ENCODE results near the gene OLFM2. TPM values are rescaled to one million over a fixed set of nuclear protein-coding genes. Genes with fewer than 3 reads are reported as not detected.

Gene OLFM2
- total and polyA plus RNA-seq, 9 of the 15 experiments (the other 6 are each of a cell fraction or from before 2014, with no cell fraction given): 0.10 to 0.33 (median 0.23) TPM; not detected in 4

DNA sequence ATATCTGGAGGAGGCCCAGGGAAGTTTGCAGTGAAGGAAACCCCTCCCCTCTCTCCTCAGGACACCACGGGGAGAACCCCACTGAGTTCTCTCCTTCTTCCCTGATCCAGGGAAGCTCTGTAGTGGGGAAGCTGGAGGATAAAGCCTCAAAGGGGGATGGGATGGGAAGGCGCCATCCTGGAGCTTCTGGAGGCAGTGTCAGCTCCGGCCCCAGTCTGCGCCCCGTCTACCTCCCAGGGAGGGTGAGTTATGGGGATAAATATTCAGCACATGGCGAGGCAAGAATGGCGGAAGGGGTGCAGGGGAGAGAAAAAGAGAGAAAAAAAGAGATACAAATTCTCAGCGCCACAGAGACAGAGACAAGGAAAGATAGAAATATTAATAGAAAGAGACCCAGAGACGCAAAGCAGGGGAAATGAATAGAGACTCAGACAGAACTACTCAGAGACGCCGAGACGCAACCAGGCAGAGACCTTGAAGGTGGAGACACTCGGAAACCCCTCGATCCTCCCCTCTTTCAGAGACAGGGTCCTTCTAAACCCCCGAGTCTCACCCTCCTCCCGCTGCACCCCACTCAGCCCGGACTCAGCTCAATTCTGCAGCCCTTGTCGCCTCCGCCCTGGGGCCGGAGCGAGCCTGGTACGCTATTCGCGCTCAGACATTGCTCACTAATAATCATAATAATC lies 23.6 kb downstream of the OLFM2 start:
- H3K36me3 ChIP-seq (ENCODE audit: control insufficient read depth, insufficient read depth, low read length): no peaks in the 10 kb centered on the region
- H3K79me2 ChIP-seq (ENCODE audit: control insufficient read depth, insufficient read depth, low read length): no peaks in the 10 kb centered on the region
- H2AFZ ChIP-seq (ENCODE audit: low read depth, low read length): no peak overlapping the region
- CTCF ChIA-PET (ENCODE audit: low intra/inter-chr PET ratio): interaction anchor here (0.6 kb wide), 1 partner anchor 295 kb away, joined by 3 read pairs; no protein-coding TSS in a partner anchor
- no peak for TF ChIP-seq POLR2B (IDR thresholded peaks at IDR 0.05; ENCODE audit: low read depth, partially characterized antibody)
- H4K20me1 ChIP-seq (replicated peaks; ENCODE audit: control insufficient read depth, insufficient read depth, low read length): no peaks in the 10 kb centered on the region
- H3K4me3 ChIP-seq: no peak overlapping the region
- H3K9me3 ChIP-seq (replicated peaks; ENCODE audit: control insufficient read depth, insufficient read depth, low read depth, low read length): no peaks in the 10 kb centered on the region
- intact Hi-C loops (cut with micrococcal nuclease) (loop anchor here (10.0 kb wide), 1 partner anchor 288 kb away; the partner anchor contains the start of gene ZNF561), in situ Hi-C loops (cut with MboI) (no loop called here)
- DNase-seq (ENCODE audit: extremely low read depth in 1 of 4, low spot score in 3 of 4) (no peak), ATAC-seq (no peak), FAIRE-seq (no peak)
- no peak overlapping the region for H3K4me2 ChIP-seq (ENCODE audit: insufficient read depth, low read length)
- 42% methylated on average over 22 of the region's 24 CpGs for WGBS (ENCODE audit: insufficient coverage, low coverage, missing lambda C conversion rate)
- POLR2A ChIA-PET: interaction anchor here (0.6 kb wide), 3 partner anchors 106 to 824 kb away, joined by 3 to 4 read pairs (median 3); no protein-coding TSS in a partner anchor
- H3K27me3 ChIP-seq (ENCODE audit: control insufficient read depth in 2 of 2, insufficient read depth in 2 of 2, low read length in 2 of 2): peaks cover 5 to 35% of the 10 kb centered on the region in 2 experiments; a peak in 4 of 5 replicates
- H3K9me1 ChIP-seq (ENCODE audit: control insufficient read depth, insufficient read depth, low read length): no peaks in the 10 kb centered on the region
- peaks cover 6 to 20% of the 10 kb centered on the region in 2 experiments; a peak in 4 of 5 replicates for H3K4me1 ChIP-seq (replicated peaks in 1 of 2; ENCODE audit: control insufficient read depth in 2 of 2, insufficient read depth in 2 of 2, low read length in 2 of 2)
- H3K27ac ChIP-seq (ENCODE audit: extremely low read depth, low read depth, low read length): no peak overlapping the region
- no TSS peak for BruUV-seq (replicated peaks)
- no peak overlapping the region for H3K9ac ChIP-seq (ENCODE audit: insufficient read depth in 1 of 2, low read depth in 2 of 2, low read length in 2 of 2)

GRCh38 chr19:9911524-9912185 lies 24.7 kb downstream of the OLFM2 start:
- intact Hi-C loops (cut with micrococcal nuclease): loop anchor here (10.0 kb wide), 1 partner anchor 287 kb away; the partner anchor contains the start of gene ZNF561
- Histone ChIP-seq H4K20me1 (replicated peaks; ENCODE audit: control insufficient read depth, insufficient read depth, low read length) (no peaks in the 10 kb centered on the region), H3K4me2 (ENCODE audit: insufficient read depth, low read length) (no peak overlapping the region; the same call in 1 of the 2 replicates), H3K9me1 (ENCODE audit: control insufficient read depth, insufficient read depth, low read length) (no peaks in the 10 kb centered on the region), H3K36me3 (ENCODE audit: control insufficient read depth, insufficient read depth, low read length) (no peaks in the 10 kb centered on the region), H2AFZ (ENCODE audit: low read depth, low read length) (no peak overlapping the region), H3K9me3 (replicated peaks; ENCODE audit: control insufficient read depth, insufficient read depth, low read depth, low read length) (no peaks in the 10 kb centered on the region), H3K79me2 (ENCODE audit: control insufficient read depth, insufficient read depth, low read length) (no peaks in the 10 kb centered on the region), H3K9ac (ENCODE audit: insufficient read depth in 1 of 2, low read depth in 2 of 2, low read length in 2 of 2) (no peak overlapping the region), H3K27ac (ENCODE audit: extremely low read depth, low read depth, low read length) (no peak overlapping the region), H3K4me1 (replicated peaks in 1 of 2; ENCODE audit: control insufficient read depth in 2 of 2, insufficient read depth in 2 of 2, low read length in 2 of 2) (peaks cover 3 to 20% of the 10 kb centered on the region in 2 experiments; a peak in 4 of 5 replicates), H3K27me3 (ENCODE audit: control insufficient read depth in 2 of 2, insufficient read depth in 2 of 2, low read length in 2 of 2) (peaks cover 9 to 42% of the 10 kb centered on the region in 2 experiments; a peak in 4 of 5 replicates), H3K4me3 (no peak overlapping the region)
- in situ Hi-C loops (cut with MboI): no loop called here
- 3% methylated on average over 6 of the region's 6 CpGs for WGBS (ENCODE audit: insufficient coverage, low coverage, missing lambda C conversion rate)
- ChIA-PET POLR2A (interaction anchor here (1.3 kb wide), 1 partner anchor 12 kb away, joined by 3 read pairs; no protein-coding TSS in a partner anchor), CTCF (ENCODE audit: low intra/inter-chr PET ratio) (no interaction called here)
- BruUV-seq (replicated peaks): no TSS peak
- ATAC-seq: no peak
- no peak for DNase-seq (ENCODE audit: extremely low read depth in 1 of 4, low spot score in 3 of 4)
- FAIRE-seq: peak; percentile 29
- TF ChIP-seq ZNF551 (CRISPR knock-in tag; IDR thresholded peaks at IDR 0.05) (no peak), MAFG (tag; conservative IDR thresholded peaks at IDR 0.05) (no peak), CC2D1A (IDR thresholded peaks at IDR 0.05) (no peak), CTCF (IDR thresholded peaks at IDR 0.05 in 2 of 3, conservative IDR thresholded peaks at IDR 0.05 in 1 of 3; ENCODE audit: insufficient read depth in 2 of 3, low read depth in 1 of 3, low read length in 3 of 3) (no peak), KDM1A (IDR thresholded peaks at IDR 0.05) (no peak), ZFX (CRISPR knock-in tag; IDR thresholded peaks at IDR 0.05) (no peak)
